Thymus (tissue), 11 donors: Measurements from ENCODE around the gene SLC25A17. TPM values are rescaled to one million over a fixed set of nuclear protein-coding genes. Genes with fewer than 3 reads are reported as not detected.
"Not testable (repeated sequence)": the region's sequence is repeated elsewhere in the genome, so short reads cannot be mapped to it uniquely, and the experiment has no call there.

Experiments
- DNase-seq, 9 donors: peaks; one replicate each; pipeline ENCODE4 v3.0.0-alpha.2; 2013; ENCODE audit warnings: low spot score in 9 of 9, low read depth in 6 of 9, missing footprints in 1 of 9
- H3K27ac ChIP-seq, 2 donors: one replicate each; pipeline ENCODE4 v1.5.1; 2013; ENCODE audit warnings: control low read depth in 1 of 2, low read depth in 1 of 2, low read length in 1 of 2, mild to moderate bottlenecking in 1 of 2, moderate library complexity in 1 of 2
- H3K27me3 ChIP-seq, 2 donors: one replicate each; pipeline ENCODE4 v1.5.1; 2013; ENCODE audit warnings: low read length in 1 of 2; ENCODE audit not compliant: control insufficient read depth in 2 of 2, insufficient read depth in 1 of 2
- H3K36me3 ChIP-seq, 2 donors: one replicate each; pipeline ENCODE4 v1.5.1; 2013; ENCODE audit warnings: low read length in 1 of 2, mild to moderate bottlenecking in 1 of 2, moderate library complexity in 1 of 2; ENCODE audit not compliant: control insufficient read depth in 2 of 2, insufficient read depth in 2 of 2
- H3K4me1 ChIP-seq, 2 donors: one replicate each; pipeline ENCODE4 v1.5.1; 2013; ENCODE audit warnings: low read length in 2 of 2; ENCODE audit not compliant: control insufficient read depth in 2 of 2, insufficient read depth in 2 of 2
- H3K4me3 ChIP-seq, 2 donors: one replicate each; pipeline ENCODE4 v1.5.1; 2013; ENCODE audit warnings: low read length in 2 of 2, control low read depth in 1 of 2, mild to moderate bottlenecking in 1 of 2
- H3K9me3 ChIP-seq, 2 donors: one replicate each; pipeline ENCODE4 v1.5.1; 2013; ENCODE audit warnings: low read length in 1 of 2, mild to moderate bottlenecking in 1 of 2; ENCODE audit not compliant: control insufficient read depth in 2 of 2, insufficient read depth in 1 of 2
- WGBS: extraction: QIAGEN DNeasy Blood & Tissue Kit; methylation state at CpG from one replicate; pipeline ENCODE4 v1.1.7; 2013; 5-methylcytosine and 5-hydroxymethylcytosine counted together
- polyA plus RNA-seq: library from polyadenylated mRNA; stranded (reverse); fragments of 200-250 nt; gene quantifications from one replicate; pipeline ENCODE4 v1.2.3, GENCODE V29; 2013
- total RNA-seq: library from RNA; stranded (reverse); fragments of 120-200 nt; gene quantifications from one replicate; pipeline ENCODE4 v1.2.4, GENCODE V29; 2013
- donor health status: healthy.

The SLC25A17 gene
- total and polyA plus RNA-seq, 2 donors, result 20.2 to 23.0 TPM

DNA sequence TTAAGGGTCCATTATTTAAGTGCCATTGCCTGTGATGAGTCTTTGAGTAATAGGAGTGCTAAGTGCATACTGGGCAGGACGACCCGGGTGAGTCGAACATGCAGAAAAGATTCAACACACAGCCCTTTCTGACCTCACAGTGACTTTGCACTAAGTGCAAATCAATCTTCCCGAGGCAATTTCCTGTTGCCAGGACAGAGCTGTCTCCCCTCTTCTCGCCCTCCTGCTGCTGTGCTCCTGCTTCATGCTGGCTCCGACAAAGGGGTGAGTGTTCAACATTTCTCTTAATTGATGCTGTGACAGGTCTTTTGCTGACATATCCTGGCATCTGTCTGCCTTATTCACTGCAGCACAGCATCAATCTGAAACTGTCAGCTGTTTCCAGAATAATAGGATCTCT is 97.9 kb downstream of the SLC25A17 start:
- Histone ChIP-seq H3K4me1 (peaks cover 18 to 55% of the 10 kb centered on the region in 2 donors), H3K36me3 (no peaks in the 10 kb centered on the region), H3K4me3 (no peak overlapping the region), H3K27ac (peak overlapping the region; percentile 36 to 65), H3K27me3 (no peaks in the 10 kb centered on the region), H3K9me3 (peaks cover 0 to 7% of the 10 kb centered on the region in 2 donors)
- 18% methylated on average over 6 of the region's 6 CpGs for WGBS
- peak in 1 of 9 donors; percentile 30 for DNase-seq

- Histone ChIP-seq H3K9me3 (peaks cover 0 to 7% of the 10 kb centered on the region in 2 donors), H3K4me1 (peaks cover 18 to 52% of the 10 kb centered on the region in 2 donors), H3K4me3 (no peak overlapping the region), H3K36me3 (no peaks in the 10 kb centered on the region), H3K27me3 (no peaks in the 10 kb centered on the region), H3K27ac (peak overlapping the region in 1 of 2 donors; percentile 65)
- DNase-seq, result no peak
- 91% methylated on average over 11 of the region's 11 CpGs for WGBS
These were observed 98.4 kb downstream of the SLC25A17 start for GRCh38 chr22:40720538-40721256.

GRCh38 chr22:40720156-40720537 is 99.0 kb downstream of the SLC25A17 start:
- H3K4me3 ChIP-seq, DNase-seq, H3K27ac ChIP-seq, H3K9me3 ChIP-seq, H3K36me3 ChIP-seq, H3K27me3 ChIP-seq: not testable (repeated sequence)
- H3K4me1 ChIP-seq, result peaks cover 18 to 53% of the 10 kb centered on the region in 2 donors
- 97% methylated on average over 6 of the region's 6 CpGs for WGBS

Other genes with a start within 250 kb of the SLC25A17 start
- gene MRTFA, start 182.6 kb downstream of the SLC25A17 start, total RNA-seq, result 16.8 TPM
- 37.0 TPM for gene MRTFA, start 182.6 kb downstream of the SLC25A17 start, polyA plus RNA-seq
- 0.24 TPM for gene MCHR1, start 139.9 kb downstream of the SLC25A17 start, total RNA-seq
- 0.39 TPM for gene MCHR1, start 139.9 kb downstream of the SLC25A17 start, polyA plus RNA-seq
- 240 TPM for gene ST13, start 37.3 kb upstream of the SLC25A17 start, total RNA-seq
- 121 TPM for gene ST13, start 37.3 kb upstream of the SLC25A17 start, polyA plus RNA-seq
- gene XPNPEP3, start 37.8 kb upstream of the SLC25A17 start, total RNA-seq, result 6.1 TPM
- gene XPNPEP3, start 37.8 kb upstream of the SLC25A17 start, polyA plus RNA-seq, result 7.1 TPM
- not detected for gene DNAJB7, start 42.8 kb upstream of the SLC25A17 start, total RNA-seq
- not detected for gene DNAJB7, start 42.8 kb upstream of the SLC25A17 start, polyA plus RNA-seq
- 86.9 TPM for gene RBX1, start 132.0 kb upstream of the SLC25A17 start, total RNA-seq
- 87.6 TPM for gene RBX1, start 132.0 kb upstream of the SLC25A17 start, polyA plus RNA-seq